ENCODE results near the gene COL4A4.

The COL4A4 gene

DNA sequence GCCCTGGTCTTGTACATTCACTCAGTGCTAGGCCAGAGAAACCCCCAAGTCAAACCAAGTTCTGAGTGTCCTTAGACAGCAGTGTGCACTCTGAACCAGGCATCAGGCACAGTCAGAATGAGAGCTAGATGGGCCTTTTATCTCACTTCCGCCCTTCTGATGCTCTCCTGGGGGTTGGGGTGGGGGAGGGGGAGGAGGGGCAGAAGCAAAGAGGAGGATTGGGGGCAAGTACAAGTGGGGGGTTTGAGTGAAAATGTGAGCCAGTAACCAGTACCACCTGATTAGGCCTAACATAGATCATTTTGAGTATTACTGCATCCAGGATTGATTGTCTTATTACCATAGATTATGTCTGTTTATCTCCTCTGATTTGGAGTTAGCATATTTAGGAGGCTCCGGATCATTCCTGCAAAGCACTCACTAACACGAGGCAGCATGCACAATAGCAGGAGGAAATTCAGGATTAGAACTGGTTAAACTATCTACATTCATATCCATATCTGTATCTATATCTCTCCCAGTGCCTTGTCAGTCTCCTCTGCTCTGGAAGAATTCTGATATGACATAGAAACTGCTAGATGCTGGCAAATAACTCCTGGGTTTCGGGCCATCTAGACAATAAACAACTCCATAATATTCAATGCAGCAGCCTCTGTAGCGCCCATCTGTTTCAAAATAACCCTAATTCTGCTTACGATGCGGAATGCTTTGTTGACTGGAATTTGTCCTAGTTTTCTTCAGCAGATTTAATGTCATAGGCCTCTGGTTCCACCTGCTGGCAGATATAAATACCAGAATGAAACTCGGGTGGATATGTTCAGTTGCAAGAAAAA, 179.0 kb downstream of the COL4A4 start:
- Histone ChIP-seq H3K4me1 (ENCODE audit: insufficient read depth, insufficient read length) (no peaks in the 10 kb centered on the region), H3K36me3 (ENCODE audit: insufficient read depth, insufficient read length, low read length) (no peaks in the 10 kb centered on the region), H3K4me3 (ENCODE audit: insufficient read length, low read depth) (no peak overlapping the region), H3K27me3 (ENCODE audit: insufficient read depth, insufficient read length) (no peaks in the 10 kb centered on the region), H3K9me3 (ENCODE audit: insufficient read depth, low read length) (no peaks in the 10 kb centered on the region), H3K9ac (ENCODE audit: insufficient read length, low read depth) (no peak overlapping the region)
- TF ChIP-seq ZNF274 (IDR thresholded peaks at IDR 0.05; ENCODE audit: low read depth, low read length) (no peak), YY1 (IDR thresholded peaks at IDR 0.05; ENCODE audit: insufficient read depth, insufficient read length) (no peak), SUZ12 (IDR thresholded peaks at IDR 0.05; ENCODE audit: extremely low read depth, insufficient read depth, insufficient read length) (no peak)
- peak; percentile 38 for DNase-seq (ENCODE audit: low read depth, low spot score)

- H3K27me3 ChIP-seq (ENCODE audit: insufficient read depth, insufficient read length): no peaks in the 10 kb centered on the region
- H3K4me1 ChIP-seq (ENCODE audit: insufficient read depth, insufficient read length): no peaks in the 10 kb centered on the region
- no peak overlapping the region for H3K4me3 ChIP-seq (ENCODE audit: insufficient read length, low read depth)
- H3K36me3 ChIP-seq (ENCODE audit: insufficient read depth, insufficient read length, low read length): no peaks in the 10 kb centered on the region
- no peak overlapping the region for H3K9ac ChIP-seq (ENCODE audit: insufficient read length, low read depth)
- H3K9me3 ChIP-seq (ENCODE audit: insufficient read depth, low read length): no peaks in the 10 kb centered on the region
- no peak for DNase-seq (ENCODE audit: low read depth, low spot score)
- no peak for TF ChIP-seq ZNF274 (IDR thresholded peaks at IDR 0.05; ENCODE audit: low read depth, low read length)
- no peak for TF ChIP-seq YY1 (IDR thresholded peaks at IDR 0.05; ENCODE audit: insufficient read depth, insufficient read length)
- no peak for TF ChIP-seq SUZ12 (IDR thresholded peaks at IDR 0.05; ENCODE audit: extremely low read depth, insufficient read depth, insufficient read length)
These were observed 179.9 kb downstream of the COL4A4 start for GRCh38 chr2:226983895-226984749.

DNA sequence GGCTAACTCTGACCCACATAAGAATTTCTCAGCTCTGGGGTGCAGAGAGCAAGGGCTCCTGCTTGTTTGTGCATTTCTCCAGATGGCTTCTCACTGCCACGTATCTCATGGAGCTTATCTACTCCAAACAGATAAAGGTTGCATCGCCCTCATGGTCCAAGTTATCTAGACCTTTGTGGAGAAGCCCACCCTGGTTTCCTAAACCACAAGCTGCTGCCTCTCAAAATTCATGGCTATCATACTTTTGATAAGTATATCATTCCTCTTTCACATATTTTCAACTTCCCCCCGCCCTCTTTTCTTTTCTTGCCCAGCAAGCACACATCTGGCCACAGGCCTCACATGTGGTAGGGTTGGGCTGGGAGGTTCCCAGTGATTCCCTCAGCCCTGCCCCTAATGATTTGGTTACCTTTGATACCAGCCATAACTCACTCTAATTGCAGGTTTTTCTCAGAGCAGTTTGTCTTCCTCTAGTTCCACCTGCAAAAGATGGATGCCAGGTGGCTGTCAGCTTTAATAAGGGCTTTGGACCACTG, 182.1 kb downstream of the COL4A4 start:
- Histone ChIP-seq H3K36me3 (ENCODE audit: insufficient read depth, insufficient read length, low read length) (no peaks in the 10 kb centered on the region), H3K27me3 (ENCODE audit: insufficient read depth, insufficient read length) (no peaks in the 10 kb centered on the region), H3K9ac (ENCODE audit: insufficient read length, low read depth) (no peak overlapping the region), H3K4me3 (ENCODE audit: insufficient read length, low read depth) (no peak overlapping the region), H3K4me1 (ENCODE audit: insufficient read depth, insufficient read length) (no peaks in the 10 kb centered on the region), H3K9me3 (ENCODE audit: insufficient read depth, low read length) (no peaks in the 10 kb centered on the region)
- no peak for TF ChIP-seq YY1 (IDR thresholded peaks at IDR 0.05; ENCODE audit: insufficient read depth, insufficient read length)
- TF ChIP-seq ZNF274 (IDR thresholded peaks at IDR 0.05; ENCODE audit: low read depth, low read length): no peak
- no peak for TF ChIP-seq SUZ12 (IDR thresholded peaks at IDR 0.05; ENCODE audit: extremely low read depth, insufficient read depth, insufficient read length)
- DNase-seq (ENCODE audit: low read depth, low spot score): no peak

DNA sequence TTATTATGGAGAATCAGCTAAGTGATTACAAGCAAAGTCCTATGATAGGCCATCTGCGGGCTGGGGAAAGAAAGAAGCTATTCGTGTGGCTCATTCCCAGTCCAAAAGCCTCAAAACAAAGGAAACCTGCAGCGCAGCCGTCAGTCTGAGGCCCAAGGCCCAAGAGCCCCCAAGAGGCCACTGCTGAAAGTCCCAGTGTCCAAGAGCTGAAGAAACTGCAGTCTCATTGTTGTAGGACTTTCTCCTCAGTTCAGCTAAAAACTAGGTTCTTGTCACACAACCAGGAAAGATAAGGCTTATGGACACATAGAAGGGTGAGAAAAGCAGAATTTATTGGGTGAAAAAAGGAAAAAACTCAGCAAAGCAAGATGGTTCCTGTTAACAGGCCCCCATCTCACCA, 185.0 kb downstream of the COL4A4 start:
- no peaks in the 10 kb centered on the region; the same call in 1 of the 2 replicates for H3K9me3 ChIP-seq (ENCODE audit: insufficient read depth, low read length)
- no peak overlapping the region for H3K9ac ChIP-seq (ENCODE audit: insufficient read length, low read depth)
- no peak overlapping the region for H3K4me3 ChIP-seq (ENCODE audit: insufficient read length, low read depth)
- DNase-seq (ENCODE audit: low read depth, low spot score): no peak
- no peaks in the 10 kb centered on the region for H3K36me3 ChIP-seq (ENCODE audit: insufficient read depth, insufficient read length, low read length)
- no peaks in the 10 kb centered on the region for H3K27me3 ChIP-seq (ENCODE audit: insufficient read depth, insufficient read length)
- H3K4me1 ChIP-seq (ENCODE audit: insufficient read depth, insufficient read length): no peaks in the 10 kb centered on the region
- TF ChIP-seq SUZ12 (IDR thresholded peaks at IDR 0.05; ENCODE audit: extremely low read depth, insufficient read depth, insufficient read length) (no peak), ZNF274 (IDR thresholded peaks at IDR 0.05; ENCODE audit: low read depth, low read length) (no peak), YY1 (IDR thresholded peaks at IDR 0.05; ENCODE audit: insufficient read depth, insufficient read length) (no peak)

DNA sequence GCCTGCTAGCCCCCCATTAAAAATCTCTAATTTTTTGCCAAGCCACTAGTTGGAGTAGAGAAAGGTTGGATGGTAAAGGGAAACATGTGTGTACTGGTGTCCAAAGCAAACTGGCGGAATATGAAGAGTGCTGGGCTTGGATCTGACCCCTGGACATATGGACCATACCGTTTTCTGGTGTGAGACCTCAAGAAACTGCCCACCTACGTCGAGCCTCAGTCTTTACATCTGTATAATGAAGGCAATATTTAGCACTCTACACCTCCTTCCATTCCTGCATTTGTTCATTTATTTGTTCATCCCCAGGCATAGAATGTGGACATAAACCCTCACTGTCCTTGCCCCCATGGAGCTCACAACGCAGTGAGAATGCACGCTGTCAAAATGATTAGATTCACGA, 185.7 kb downstream of the COL4A4 start:
- H3K4me3 ChIP-seq (ENCODE audit: insufficient read length, low read depth): no peak overlapping the region
- no peaks in the 10 kb centered on the region; the same call in 1 of the 2 replicates for H3K9me3 ChIP-seq (ENCODE audit: insufficient read depth, low read length)
- no peak for DNase-seq (ENCODE audit: low read depth, low spot score)
- no peaks in the 10 kb centered on the region for H3K36me3 ChIP-seq (ENCODE audit: insufficient read depth, insufficient read length, low read length)
- no peaks in the 10 kb centered on the region for H3K4me1 ChIP-seq (ENCODE audit: insufficient read depth, insufficient read length)
- no peak overlapping the region for H3K9ac ChIP-seq (ENCODE audit: insufficient read length, low read depth)
- H3K27me3 ChIP-seq (ENCODE audit: insufficient read depth, insufficient read length): no peaks in the 10 kb centered on the region
- TF ChIP-seq SUZ12 (IDR thresholded peaks at IDR 0.05; ENCODE audit: extremely low read depth, insufficient read depth, insufficient read length) (no peak), ZNF274 (IDR thresholded peaks at IDR 0.05; ENCODE audit: low read depth, low read length) (no peak), YY1 (IDR thresholded peaks at IDR 0.05; ENCODE audit: insufficient read depth, insufficient read length) (no peak)

DNA sequence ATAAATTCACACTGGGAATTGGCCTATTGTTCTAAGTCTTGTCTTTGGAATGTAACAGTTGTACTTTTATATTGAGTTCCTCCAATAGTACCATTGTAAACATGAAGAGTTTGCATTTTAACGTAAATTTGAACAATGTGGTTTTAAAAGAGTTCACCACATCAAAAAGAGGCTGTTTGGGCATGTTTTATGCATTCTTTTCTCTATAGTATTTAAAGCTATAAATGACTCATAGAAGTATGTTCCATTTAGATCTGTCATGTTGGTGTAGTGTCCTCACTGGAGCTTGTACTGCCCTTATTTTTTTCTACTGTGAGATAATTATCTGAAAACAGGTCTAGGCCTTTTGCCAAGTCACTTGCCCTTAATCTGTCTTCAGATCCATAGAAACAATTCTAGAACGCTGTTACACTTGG, 186.2 kb downstream of the COL4A4 start:
- no peak for TF ChIP-seq ZNF274 (IDR thresholded peaks at IDR 0.05; ENCODE audit: low read depth, low read length)
- TF ChIP-seq YY1 (IDR thresholded peaks at IDR 0.05; ENCODE audit: insufficient read depth, insufficient read length): no peak
- no peak for TF ChIP-seq SUZ12 (IDR thresholded peaks at IDR 0.05; ENCODE audit: extremely low read depth, insufficient read depth, insufficient read length)
- no peaks in the 10 kb centered on the region for H3K27me3 ChIP-seq (ENCODE audit: insufficient read depth, insufficient read length)
- no peak overlapping the region for H3K4me3 ChIP-seq (ENCODE audit: insufficient read length, low read depth)
- H3K9ac ChIP-seq (ENCODE audit: insufficient read length, low read depth): no peak overlapping the region
- no peak for DNase-seq (ENCODE audit: low read depth, low spot score)
- no peaks in the 10 kb centered on the region for H3K4me1 ChIP-seq (ENCODE audit: insufficient read depth, insufficient read length)
- H3K9me3 ChIP-seq (ENCODE audit: insufficient read depth, low read length): no peaks in the 10 kb centered on the region; the same call in 1 of the 2 replicates
- no peaks in the 10 kb centered on the region for H3K36me3 ChIP-seq (ENCODE audit: insufficient read depth, insufficient read length, low read length)

Measured in NT2/D1 (cell line).